Right renal cortex interstitium (tissue), 3 donors: Measurements from ENCODE around the gene SCYL2. TPM values are rescaled to one million over a fixed set of nuclear protein-coding genes. Genes with fewer than 3 reads are reported as not detected.
A peak's percentile ranks its signal among the peaks of the same experiment; 100 is the strongest.
"Not testable (repeated sequence)": the region's sequence is repeated elsewhere in the genome, so short reads cannot be mapped to it uniquely, and the experiment has no call there.

Source experiments
- DNase-seq, 3 donors: peaks; one replicate each; pipeline ENCODE4 v3.0.0-alpha.2; 2013; ENCODE audit warnings: low read depth in 3 of 3, low spot score in 2 of 3
- polyA plus RNA-seq, 3 donors: library from polyadenylated mRNA; unstranded; fragments of 120-200 nt; gene quantifications; one replicate each; pipeline ENCODE4 v1.2.1, GENCODE V29; 2013; ENCODE audit not compliant: insufficient read length in 3 of 3

The SCYL2 gene
- polyA plus RNA-seq, 3 donors = 52.8 to 55.6 (median 54.7) TPM

- DNase-seq = no peak
Observed at GRCh38 chr12:100258127-100258526, 8.8 kb upstream of the SCYL2 start.

GRCh38 chr12:100263131-100263530 lies 3.8 kb upstream of the SCYL2 start:
- no peak for DNase-seq

GRCh38 chr12:100265107-100265506 lies 1.9 kb upstream of the SCYL2 start:
- DNase-seq = not testable (repeated sequence)

- no peak for DNase-seq
Observed at GRCh38 chr12:100265732-100266584, 1.0 kb upstream of the SCYL2 start.

GRCh38 chr12:100266585-100266834 lies 467 bp upstream of the SCYL2 start:
- no peak for DNase-seq

GRCh38 chr12:100267603-100268281 lies 765 bp downstream of the SCYL2 start:
- peak; percentile 27 to 53 (median 35) for DNase-seq

GRCh38 chr12:100268835-100269564 lies 2.0 kb downstream of the SCYL2 start:
- no peak for DNase-seq

GRCh38 chr12:100273782-100274181 lies 6.8 kb downstream of the SCYL2 start:
- no peak for DNase-seq

- no peak for DNase-seq
Observed at GRCh38 chr12:100274291-100274690, 7.3 kb downstream of the SCYL2 start.

GRCh38 chr12:100279159-100279558 lies 12.2 kb downstream of the SCYL2 start:
- no peak for DNase-seq

- DNase-seq = no peak
Observed at GRCh38 chr12:100279607-100280244, 12.7 kb downstream of the SCYL2 start.

GRCh38 chr12:100284556-100284955 lies 17.6 kb downstream of the SCYL2 start:
- DNase-seq = not testable (repeated sequence)

- DNase-seq = no peak
Observed at GRCh38 chr12:100289038-100289437, 22.1 kb downstream of the SCYL2 start.

- no peak for DNase-seq
Observed at GRCh38 chr12:100290016-100290415, 23.0 kb downstream of the SCYL2 start.

GRCh38 chr12:100293017-100293416 lies 26.0 kb downstream of the SCYL2 start:
- DNase-seq = no peak

- not testable (repeated sequence) for DNase-seq
Observed at GRCh38 chr12:100294366-100294765, 27.4 kb downstream of the SCYL2 start.

- DNase-seq = no peak
Observed at GRCh38 chr12:100295764-100296555, 29.0 kb downstream of the SCYL2 start.

GRCh38 chr12:100302081-100302480 lies 35.1 kb downstream of the SCYL2 start:
- DNase-seq = no peak

- no peak for DNase-seq
Observed at GRCh38 chr12:100303831-100304230, 36.9 kb downstream of the SCYL2 start.

GRCh38 chr12:100304334-100304733 lies 37.4 kb downstream of the SCYL2 start:
- not testable (repeated sequence) for DNase-seq
